ENCODE data around the gene STX8. TPM values are rescaled to one million over a fixed set of nuclear protein-coding genes. Genes with fewer than 3 reads are reported as not detected.

Gene STX8
- total RNA-seq, 1 donor from 2014 or later = 54.8 TPM

DNA sequence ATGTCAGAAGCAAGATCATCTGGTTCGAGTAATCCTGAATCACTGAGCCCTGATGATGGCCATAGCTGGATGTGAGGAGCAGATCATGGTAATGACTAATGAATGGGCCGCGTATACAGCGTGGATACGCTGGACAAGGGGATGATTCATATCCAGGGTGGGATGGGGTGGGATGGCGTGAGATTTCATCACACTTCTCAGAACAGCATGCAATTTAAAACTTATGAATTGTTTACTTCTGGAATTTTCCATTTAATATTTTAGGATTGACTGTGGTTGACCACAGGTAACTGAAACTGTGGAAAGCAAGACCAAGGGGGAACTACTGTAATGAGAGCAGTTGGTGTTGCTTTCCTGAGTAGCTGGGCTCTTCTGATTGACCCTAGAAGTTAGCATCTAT lies 225.5 kb downstream of the STX8 start:
- H3K27me3 Mint-ChIP-seq (ENCODE audit: low read depth, unreplicated experiment) = no peaks in the 10 kb centered on the region
- peak overlapping the region; percentile 25 for H3K4me2 ChIP-seq (ENCODE audit: low read length)
- H3K9ac ChIP-seq (ENCODE audit: low read length) = peak overlapping the region; percentile 15
- H3K36me3 Mint-ChIP-seq (ENCODE audit: low read depth, unreplicated experiment) = peaks cover 2% of the 10 kb centered on the region
- H3K27ac ChIP-seq (ENCODE audit: low read depth, low read length) = peak overlapping the region; percentile 68
- DNase-seq (ENCODE audit: low read depth) (peak; percentile 96), FAIRE-seq (peak; percentile 76)
- peak overlapping the region; percentile 48 for H3K27ac Mint-ChIP-seq (ENCODE audit: unreplicated experiment)
- H3K36me3 ChIP-seq (ENCODE audit: insufficient read depth, low read length) = no peaks in the 10 kb centered on the region
- no peaks in the 10 kb centered on the region for H3K9me3 Mint-ChIP-seq (ENCODE audit: unreplicated experiment)
- no peaks in the 10 kb centered on the region for H4K20me1 ChIP-seq (ENCODE audit: insufficient read depth, low read length)
- H3K4me3 Mint-ChIP-seq (ENCODE audit: unreplicated experiment) = no peak overlapping the region
- H3K9me3 ChIP-seq (ENCODE audit: insufficient read depth, low read depth, low read length) = no peaks in the 10 kb centered on the region
- no peak for TF ChIP-seq EZH2 (IDR thresholded peaks at IDR 0.05; ENCODE audit: insufficient read depth, low read length)
- TF ChIP-seq, protein P1, sequence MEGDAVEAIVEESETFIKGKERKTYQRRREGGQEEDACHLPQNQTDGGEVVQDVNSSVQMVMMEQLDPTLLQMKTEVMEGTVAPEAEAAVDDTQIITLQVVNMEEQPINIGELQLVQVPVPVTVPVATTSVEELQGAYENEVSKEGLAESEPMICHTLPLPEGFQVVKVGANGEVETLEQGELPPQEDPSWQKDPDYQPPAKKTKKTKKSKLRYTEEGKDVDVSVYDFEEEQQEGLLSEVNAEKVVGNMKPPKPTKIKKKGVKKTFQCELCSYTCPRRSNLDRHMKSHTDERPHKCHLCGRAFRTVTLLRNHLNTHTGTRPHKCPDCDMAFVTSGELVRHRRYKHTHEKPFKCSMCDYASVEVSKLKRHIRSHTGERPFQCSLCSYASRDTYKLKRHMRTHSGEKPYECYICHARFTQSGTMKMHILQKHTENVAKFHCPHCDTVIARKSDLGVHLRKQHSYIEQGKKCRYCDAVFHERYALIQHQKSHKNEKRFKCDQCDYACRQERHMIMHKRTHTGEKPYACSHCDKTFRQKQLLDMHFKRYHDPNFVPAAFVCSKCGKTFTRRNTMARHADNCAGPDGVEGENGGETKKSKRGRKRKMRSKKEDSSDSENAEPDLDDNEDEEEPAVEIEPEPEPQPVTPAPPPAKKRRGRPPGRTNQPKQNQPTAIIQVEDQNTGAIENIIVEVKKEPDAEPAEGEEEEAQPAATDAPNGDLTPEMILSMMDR (IDR thresholded peaks at IDR 0.05; ENCODE audit: insufficient read depth, low read depth, low read length) = no peak
- H3K4me1 ChIP-seq (ENCODE audit: insufficient read depth, low read length) = peaks cover 10% of the 10 kb centered on the region
- no peak overlapping the region for H3K4me3 ChIP-seq (ENCODE audit: insufficient read depth, low read depth, low read length)
- H3K4me1 Mint-ChIP-seq (ENCODE audit: low read depth, unreplicated experiment) = peaks cover 10% of the 10 kb centered on the region
- no peaks in the 10 kb centered on the region for H3K79me2 ChIP-seq (ENCODE audit: insufficient read depth, low read length)
- no peaks in the 10 kb centered on the region for H3K27me3 ChIP-seq (ENCODE audit: insufficient read depth, low read length)
- no peak overlapping the region for H2AFZ ChIP-seq (ENCODE audit: low read depth, low read length)

DNA sequence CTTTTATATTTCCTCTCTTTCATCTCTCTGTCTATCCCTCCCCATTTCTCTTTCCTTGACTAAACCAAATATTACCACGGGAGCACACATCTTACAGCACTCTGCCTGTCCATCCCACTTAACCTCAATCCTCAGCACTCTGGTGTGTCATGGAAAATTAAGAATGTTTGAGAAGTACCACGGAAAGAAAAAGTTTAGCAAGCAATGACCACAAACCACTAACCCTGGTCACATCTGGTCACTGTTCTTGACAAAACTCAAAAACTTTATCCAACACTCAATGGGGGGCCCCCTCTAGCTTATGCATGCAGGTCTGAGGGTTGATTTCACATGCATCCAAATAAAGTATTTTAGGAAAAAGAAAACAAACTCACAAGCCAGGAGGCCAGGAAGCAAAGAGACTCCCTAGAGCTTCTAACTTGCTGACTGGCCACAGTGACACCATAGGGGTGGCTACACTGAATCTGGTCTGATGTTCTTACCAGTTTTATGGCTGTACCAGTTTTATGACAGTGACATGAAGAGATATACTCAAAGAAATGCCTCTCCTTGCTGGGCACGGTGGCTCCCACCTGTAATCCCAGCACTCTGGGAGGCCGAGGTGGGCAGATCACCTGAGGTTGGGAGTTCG lies 229.2 kb downstream of the STX8 start:
- no peaks in the 10 kb centered on the region for H3K27me3 Mint-ChIP-seq (ENCODE audit: low read depth, unreplicated experiment)
- peaks cover 10% of the 10 kb centered on the region for H3K4me1 ChIP-seq (ENCODE audit: insufficient read depth, low read length)
- peak overlapping the region; percentile 32 for H3K4me2 ChIP-seq (ENCODE audit: low read length)
- H3K9me3 Mint-ChIP-seq (ENCODE audit: unreplicated experiment) = no peaks in the 10 kb centered on the region
- H3K36me3 ChIP-seq (ENCODE audit: insufficient read depth, low read length) = no peaks in the 10 kb centered on the region
- no peak overlapping the region for H3K4me3 ChIP-seq (ENCODE audit: insufficient read depth, low read depth, low read length)
- FAIRE-seq (no peak), DNase-seq (ENCODE audit: low read depth) (peak; percentile 84)
- H3K27ac ChIP-seq (ENCODE audit: low read depth, low read length) = peak overlapping the region; percentile 1
- H3K36me3 Mint-ChIP-seq (ENCODE audit: low read depth, unreplicated experiment) = no peaks in the 10 kb centered on the region
- H3K4me1 Mint-ChIP-seq (ENCODE audit: low read depth, unreplicated experiment) = peaks cover 16% of the 10 kb centered on the region
- no peak overlapping the region for H2AFZ ChIP-seq (ENCODE audit: low read depth, low read length)
- no peaks in the 10 kb centered on the region for H3K27me3 ChIP-seq (ENCODE audit: insufficient read depth, low read length)
- no peaks in the 10 kb centered on the region for H3K79me2 ChIP-seq (ENCODE audit: insufficient read depth, low read length)
- H3K4me3 Mint-ChIP-seq (ENCODE audit: unreplicated experiment) = no peak overlapping the region
- peak overlapping the region; percentile 72 for H3K27ac Mint-ChIP-seq (ENCODE audit: unreplicated experiment)
- no peak overlapping the region for H3K9ac ChIP-seq (ENCODE audit: low read length)
- H3K9me3 ChIP-seq (ENCODE audit: insufficient read depth, low read depth, low read length) = no peaks in the 10 kb centered on the region
- TF ChIP-seq EZH2 (IDR thresholded peaks at IDR 0.05; ENCODE audit: insufficient read depth, low read length) = no peak
- TF ChIP-seq, protein P1 (IDR thresholded peaks at IDR 0.05; ENCODE audit: insufficient read depth, low read depth, low read length) = no peak
- no peaks in the 10 kb centered on the region for H4K20me1 ChIP-seq (ENCODE audit: insufficient read depth, low read length)

DNA sequence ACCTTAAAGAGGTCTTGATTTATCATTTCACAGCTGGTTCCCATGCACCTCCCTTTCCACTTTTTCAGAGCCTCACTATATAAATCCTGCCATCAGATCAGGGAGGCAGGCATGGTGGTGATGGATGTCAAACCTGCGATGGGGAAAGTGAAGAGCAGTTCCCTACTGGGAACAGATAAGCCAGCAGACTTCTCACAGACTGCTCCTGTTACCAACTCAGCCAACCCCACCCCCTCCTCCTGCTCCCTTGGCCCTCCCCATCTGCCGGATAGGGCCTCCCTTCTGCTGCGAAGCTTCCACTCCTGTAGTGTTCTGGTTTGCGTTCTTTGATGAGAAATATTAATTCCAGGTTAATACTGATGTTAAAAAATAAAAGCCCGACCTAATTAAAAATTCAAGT lies 232.1 kb downstream of the STX8 start:
- no peaks in the 10 kb centered on the region for H3K27me3 ChIP-seq (ENCODE audit: insufficient read depth, low read length)

More for the DNA sequence above, 232.1 kb downstream of the STX8 start:
- Histone ChIP-seq H3K4me3 (ENCODE audit: insufficient read depth, low read depth, low read length) (no peak overlapping the region), H3K9ac (ENCODE audit: low read length) (no peak overlapping the region), H2AFZ (ENCODE audit: low read depth, low read length) (no peak overlapping the region), H3K4me1 (ENCODE audit: insufficient read depth, low read length) (peaks cover 4% of the 10 kb centered on the region), H3K36me3 (ENCODE audit: insufficient read depth, low read length) (no peaks in the 10 kb centered on the region), H3K79me2 (ENCODE audit: insufficient read depth, low read length) (no peaks in the 10 kb centered on the region), H4K20me1 (ENCODE audit: insufficient read depth, low read length) (no peaks in the 10 kb centered on the region), H3K27ac (ENCODE audit: low read depth, low read length) (no peak overlapping the region), H3K9me3 (ENCODE audit: insufficient read depth, low read depth, low read length) (no peaks in the 10 kb centered on the region), H3K4me2 (ENCODE audit: low read length) (no peak overlapping the region)
- FAIRE-seq (no peak), DNase-seq (ENCODE audit: low read depth) (no peak)
- Mint-ChIP-seq H3K4me1 (ENCODE audit: low read depth, unreplicated experiment) (peaks cover 12% of the 10 kb centered on the region), H3K4me3 (ENCODE audit: unreplicated experiment) (no peak overlapping the region), H3K36me3 (ENCODE audit: low read depth, unreplicated experiment) (no peaks in the 10 kb centered on the region), H3K9me3 (ENCODE audit: unreplicated experiment) (no peaks in the 10 kb centered on the region), H3K27me3 (ENCODE audit: low read depth, unreplicated experiment) (no peaks in the 10 kb centered on the region), H3K27ac (ENCODE audit: unreplicated experiment) (no peak overlapping the region)
- TF ChIP-seq, protein P1 (IDR thresholded peaks at IDR 0.05; ENCODE audit: insufficient read depth, low read depth, low read length) = no peak
- no peak for TF ChIP-seq EZH2 (IDR thresholded peaks at IDR 0.05; ENCODE audit: insufficient read depth, low read length)

All from astrocyte (in vitro differentiated cells and primary cell).